ENCODE data around the gene INSIG1.

INSIG1 gene

GRCh38 chr7:155286686-155287085 is 11.0 kb upstream of the INSIG1 start:
- Histone ChIP-seq H3K27me3 (ENCODE audit: insufficient read depth, low read length, poor library complexity) (no peaks in the 10 kb centered on the region), H3K27ac (ENCODE audit: low read length) (no peak overlapping the region), H3K36me3 (ENCODE audit: insufficient read depth, low read length) (no peaks in the 10 kb centered on the region), H3K9ac (ENCODE audit: low read depth, low read length) (no peak overlapping the region), H3K4me2 (ENCODE audit: insufficient read depth, low read length) (no peak overlapping the region), H4K20me1 (ENCODE audit: insufficient read depth, low read length) (no peaks in the 10 kb centered on the region), H3K79me2 (ENCODE audit: insufficient read depth, low read length) (no peaks in the 10 kb centered on the region), H2AFZ (ENCODE audit: low read depth, low read length) (no peak overlapping the region), H3K4me1 (ENCODE audit: insufficient read depth, low read length) (peaks cover 19% of the 10 kb centered on the region), H3K4me3 (ENCODE audit: low read depth in 1 of 2, low read length in 2 of 2) (no peak overlapping the region), H3K9me3 (ENCODE audit: insufficient read depth, low read length, severe bottlenecking) (no peaks in the 10 kb centered on the region)
- ATAC-seq (ENCODE audit: insufficient read depth, low read depth) (no peak), DNase-seq (no peak)
- TF ChIP-seq CTCF (IDR thresholded peaks at IDR 0.05; ENCODE audit: borderline replicate concordance, extremely low read depth, low read length, poor library complexity, severe bottlenecking) (no peak), EZH2 (IDR thresholded peaks at IDR 0.05; ENCODE audit: borderline replicate concordance, low read depth, low read length, severe bottlenecking) (no peak)

GRCh38 chr7:155287284-155287935 is 10.3 kb upstream of the INSIG1 start:
- Histone ChIP-seq H4K20me1 (ENCODE audit: insufficient read depth, low read length) (no peaks in the 10 kb centered on the region), H3K4me2 (ENCODE audit: insufficient read depth, low read length) (no peak overlapping the region), H2AFZ (ENCODE audit: low read depth, low read length) (no peak overlapping the region), H3K36me3 (ENCODE audit: insufficient read depth, low read length) (no peaks in the 10 kb centered on the region), H3K9me3 (ENCODE audit: insufficient read depth, low read length, severe bottlenecking) (no peaks in the 10 kb centered on the region), H3K27me3 (ENCODE audit: insufficient read depth, low read length, poor library complexity) (no peaks in the 10 kb centered on the region), H3K4me3 (ENCODE audit: low read depth in 1 of 2, low read length in 2 of 2) (no peak overlapping the region), H3K9ac (ENCODE audit: low read depth, low read length) (no peak overlapping the region), H3K27ac (ENCODE audit: low read length) (peak overlapping the region; percentile 27; the same call in 1 of the 2 replicates), H3K4me1 (ENCODE audit: insufficient read depth, low read length) (peaks cover 19% of the 10 kb centered on the region), H3K79me2 (ENCODE audit: insufficient read depth, low read length) (no peaks in the 10 kb centered on the region)
- TF ChIP-seq EZH2 (IDR thresholded peaks at IDR 0.05; ENCODE audit: borderline replicate concordance, low read depth, low read length, severe bottlenecking), result no peak
- no peak for TF ChIP-seq CTCF (IDR thresholded peaks at IDR 0.05; ENCODE audit: borderline replicate concordance, extremely low read depth, low read length, poor library complexity, severe bottlenecking)
- ATAC-seq (ENCODE audit: insufficient read depth, low read depth) (0 out of 3 replicates have a peak, but pooled peaks have one; percentile 28), DNase-seq (no peak)

GRCh38 chr7:155288055-155288454 is 9.6 kb upstream of the INSIG1 start:
- peaks cover 19% of the 10 kb centered on the region for H3K4me1 ChIP-seq (ENCODE audit: insufficient read depth, low read length)
- no peak overlapping the region for H3K4me2 ChIP-seq (ENCODE audit: insufficient read depth, low read length)
- DNase-seq, result no peak
- no peak overlapping the region for H3K4me3 ChIP-seq (ENCODE audit: low read depth in 1 of 2, low read length in 2 of 2)
- no peaks in the 10 kb centered on the region for H3K79me2 ChIP-seq (ENCODE audit: insufficient read depth, low read length)
- H3K9me3 ChIP-seq (ENCODE audit: insufficient read depth, low read length, severe bottlenecking), result no peaks in the 10 kb centered on the region
- H3K27me3 ChIP-seq (ENCODE audit: insufficient read depth, low read length, poor library complexity), result no peaks in the 10 kb centered on the region
- H3K36me3 ChIP-seq (ENCODE audit: insufficient read depth, low read length), result no peaks in the 10 kb centered on the region
- no peak overlapping the region for H2AFZ ChIP-seq (ENCODE audit: low read depth, low read length)
- ATAC-seq (ENCODE audit: insufficient read depth, low read depth), result no peak
- no peak overlapping the region for H3K9ac ChIP-seq (ENCODE audit: low read depth, low read length)
- TF ChIP-seq EZH2 (IDR thresholded peaks at IDR 0.05; ENCODE audit: borderline replicate concordance, low read depth, low read length, severe bottlenecking), result no peak
- H4K20me1 ChIP-seq (ENCODE audit: insufficient read depth, low read length), result no peaks in the 10 kb centered on the region
- H3K27ac ChIP-seq (ENCODE audit: low read length), result peak overlapping the region; percentile 27; the same call in 1 of the 2 replicates

GRCh38 chr7:155289107-155289506 is 8.6 kb upstream of the INSIG1 start:
- no peaks in the 10 kb centered on the region for H3K27me3 ChIP-seq (ENCODE audit: insufficient read depth, low read length, poor library complexity)
- H3K4me2 ChIP-seq (ENCODE audit: insufficient read depth, low read length), result no peak overlapping the region
- no peaks in the 10 kb centered on the region for H3K79me2 ChIP-seq (ENCODE audit: insufficient read depth, low read length)
- H3K4me1 ChIP-seq (ENCODE audit: insufficient read depth, low read length), result peaks cover 15% of the 10 kb centered on the region
- no peaks in the 10 kb centered on the region for H3K9me3 ChIP-seq (ENCODE audit: insufficient read depth, low read length, severe bottlenecking)
- TF ChIP-seq CTCF (IDR thresholded peaks at IDR 0.05; ENCODE audit: borderline replicate concordance, extremely low read depth, low read length, poor library complexity, severe bottlenecking), result no peak
- no peak for TF ChIP-seq EZH2 (IDR thresholded peaks at IDR 0.05; ENCODE audit: borderline replicate concordance, low read depth, low read length, severe bottlenecking)
- no peak overlapping the region for H3K4me3 ChIP-seq (ENCODE audit: low read depth in 1 of 2, low read length in 2 of 2)
- no peaks in the 10 kb centered on the region for H4K20me1 ChIP-seq (ENCODE audit: insufficient read depth, low read length)
- H2AFZ ChIP-seq (ENCODE audit: low read depth, low read length), result no peak overlapping the region
- H3K27ac ChIP-seq (ENCODE audit: low read length), result no peak overlapping the region
- no peak for ATAC-seq (ENCODE audit: insufficient read depth, low read depth)
- DNase-seq, result no peak
- H3K36me3 ChIP-seq (ENCODE audit: insufficient read depth, low read length), result no peaks in the 10 kb centered on the region
- H3K9ac ChIP-seq (ENCODE audit: low read depth, low read length), result no peak overlapping the region

All from DND-41 (cell line).